Body of pancreas (tissue), 4 donors: ENCODE results near the gene RNU6-9. TPM values are rescaled to one million over a fixed set of nuclear protein-coding genes. Genes with fewer than 3 reads are reported as not detected.

ENCODE experiments used
- ATAC-seq: fragments of 150-250 bp; one replicate; pipeline ENCODE4 v1.9.1; 2016
- DNase-seq, 4 donors: peaks; one replicate each; pipeline ENCODE4 v3.0.0-alpha.2; 2019
- H3K27ac ChIP-seq, 4 donors: fragments of 200-600 bp; sonication (generic); 1 replicate in 3 of 4; 2 replicates in 1 of 4; pipeline versions ENCODE4 v1.5.1 to v1.6.1; 2016 to 2019; ENCODE audit warnings: mild to moderate bottlenecking in 1 of 4, mixed read lengths in 1 of 4, moderate library complexity in 1 of 4
- H3K27me3 ChIP-seq, 2 donors: fragments of 200-600 bp; sonication (generic); one replicate each; pipeline ENCODE4 v1.6.0; 2016; ENCODE audit warnings: mild to moderate bottlenecking in 1 of 2
- H3K36me3 ChIP-seq, 2 donors: fragments of 200-600 bp; sonication (generic); replicated peaks in 1 of 2; 2 replicates each; pipeline ENCODE4 v1.5.1; 2016; ENCODE audit warnings: low read depth in 2 of 2; ENCODE audit not compliant: insufficient read depth in 1 of 2
- H3K4me1 ChIP-seq: fragments of 200-600 bp; sonication (generic); one replicate; pipeline ENCODE4 v1.6.0; 2016
- H3K4me3 ChIP-seq, 2 donors: fragments of 200-600 bp; sonication (generic); 1 replicate in 1 of 2; 2 replicates in 1 of 2; pipeline ENCODE4 v1.5.1; 2016 to 2019
- H3K9me3 ChIP-seq, 3 donors: fragments of 200-600 bp; sonication (generic); 1 replicate in 2 of 3; 2 replicates in 1 of 3; pipeline ENCODE4 v1.5.1; 2016
- CTCF ChIP-seq, 7 experiments: fragments of 450-650 bp in 4 of 7; fragments of 200-600 bp in 3 of 7; sonication (generic) in 3 of 7; IDR thresholded peaks; one replicate each; pipeline ENCODE4 v1.5.1; 2016 to 2019; ENCODE audit warnings: antibody characterized with exemption in 7 of 7
- POLR2A ChIP-seq, 3 donors: fragments of 450-650 bp; IDR thresholded peaks; one replicate each; pipeline ENCODE4 v1.6.1; 2016; ENCODE audit warnings: antibody characterized with exemption in 3 of 3, mild to moderate bottlenecking in 2 of 3
- WGBS, 2 donors: methylation state at CpG; one replicate each; pipeline ENCODE4 v1.1.5; 2017; 5-methylcytosine and 5-hydroxymethylcytosine counted together
- intact Hi-C: fragments of 100-400 bp; cut with DNase I; formaldehyde crosslinking; loops from one replicate; pipeline ENCODE4 v1.15.1; 2023
- total RNA-seq, 2 donors: library from RNA; depleted of rRNA; stranded (reverse); fragments of >200 nt; gene quantifications; one replicate each; pipeline ENCODE4 v1.1.0, GENCODE V29; 2016

Gene RNU6-9
- total RNA-seq, 2 donors from 2014 or later, result not detected

GRCh38 chr19:884420-885211 is 8.7 kb upstream of the RNU6-9 start:
- no peaks in the 10 kb centered on the region for H3K4me1 ChIP-seq
- no peaks in the 10 kb centered on the region for H3K27me3 ChIP-seq
- peaks cover 4 to 7% of the 10 kb centered on the region in 2 donors for H3K36me3 ChIP-seq
- no peak for TF ChIP-seq CTCF (IDR thresholded peaks at IDR 0.05)
- TF ChIP-seq POLR2A (IDR thresholded peaks at IDR 0.05), result no peak
- intact Hi-C loops, result no loop called here
- ATAC-seq (no peak), DNase-seq (no peak)
- no peak overlapping the region for H3K4me3 ChIP-seq
- H3K27ac ChIP-seq, result no peak overlapping the region
- no peaks in the 10 kb centered on the region for H3K9me3 ChIP-seq
- 90 to 95% methylated on average over 25 to 37 of the region's 51 CpGs for WGBS, 2 donors

GRCh38 chr19:885536-886224 is 7.6 kb upstream of the RNU6-9 start:
- Histone ChIP-seq H3K27me3 (no peaks in the 10 kb centered on the region), H3K4me3 (no peak overlapping the region), H3K4me1 (peaks cover under 1% of the 10 kb centered on the region), H3K27ac (no peak overlapping the region), H3K9me3 (no peaks in the 10 kb centered on the region), H3K36me3 (peaks cover 7% of the 10 kb centered on the region in 2 donors)
- intact Hi-C loops, result no loop called here
- ATAC-seq (no peak), DNase-seq (no peak)
- TF ChIP-seq POLR2A (IDR thresholded peaks at IDR 0.05) (no peak), CTCF (IDR thresholded peaks at IDR 0.05) (no peak)
- 92 to 96% methylated on average over 36 to 50 of the region's 64 CpGs for whole genome bisulfite sequencing, 2 donors

GRCh38 chr19:887072-887471 is 6.2 kb upstream of the RNU6-9 start:
- ATAC-seq, result no peak
- intact Hi-C loops, result no loop called here
- TF ChIP-seq POLR2A (IDR thresholded peaks at IDR 0.05) (no peak), CTCF (IDR thresholded peaks at IDR 0.05) (no peak)

GRCh38 chr19:887599-887998 is 5.7 kb upstream of the RNU6-9 start:
- Histone ChIP-seq H3K36me3 (peaks cover 3 to 5% of the 10 kb centered on the region in 2 donors), H3K27ac (no peak overlapping the region), H3K27me3 (no peaks in the 10 kb centered on the region), H3K9me3 (no peaks in the 10 kb centered on the region), H3K4me3 (no peak overlapping the region), H3K4me1 (peaks cover 9% of the 10 kb centered on the region)
- ATAC-seq (no peak), DNase-seq (no peak)
- TF ChIP-seq POLR2A (IDR thresholded peaks at IDR 0.05) (no peak), CTCF (IDR thresholded peaks at IDR 0.05) (no peak)
- 95 to 96% methylated on average over 10 of the region's 10 CpGs for WGBS, 2 donors
- intact Hi-C loops, result no loop called here

More at GRCh38 chr19:887072-887471, 6.2 kb upstream of the RNU6-9 start:
- 82 to 89% methylated on average over 16 of the region's 16 CpGs for WGBS, 2 donors
- peaks cover 9% of the 10 kb centered on the region for H3K4me1 ChIP-seq
- DNase-seq, result peak in 3 of 4 donors; percentile 42 to 60 (median 48)
- no peaks in the 10 kb centered on the region for H3K9me3 ChIP-seq
- no peak overlapping the region for H3K4me3 ChIP-seq
- no peak overlapping the region for H3K27ac ChIP-seq
- peaks cover 3 to 5% of the 10 kb centered on the region in 2 donors for H3K36me3 ChIP-seq
- H3K27me3 ChIP-seq, result no peaks in the 10 kb centered on the region
